Activated CD8-positive, alpha-beta T cell treated with anti-CD3 and anti-CD28 coated beads, Interleukin-2, amount 10 ng/mL, durations not matched to agents 7 days and 5 days (primary cell): ENCODE results near the gene SMARCA4. TPM values are rescaled to one million over a fixed set of nuclear protein-coding genes. Genes with fewer than 3 reads are reported as not detected.

Source experiments
- ATAC-seq: fragments of 150-1000 bp; cut with Tn5 transposase; one replicate; pipeline ENCODE4 v1.10.0; 2021; ENCODE audit warnings: moderate library complexity
- CTCF ChIA-PET: fragments of 350-600 bp; sonication (Branson Sonifier 250); formaldehyde crosslinking; loops from one replicate; lab custom pipeline; 2021; ENCODE audit warnings: antibody characterized with exemption; lab: Charles Lee
- POLR2A ChIA-PET: fragments of 350-600 bp; sonication (Branson Sonifier 250); formaldehyde crosslinking; loops from one replicate; lab custom pipeline; 2021; ENCODE audit warnings: antibody characterized with exemption; lab: Charles Lee
- DNase-seq: peaks from one replicate; pipeline ENCODE4 v3.0.0-alpha.2; 2020
- H3K27ac Mint-ChIP-seq: one replicate; pipeline ENCODE4 v1.8.0; 2021; ENCODE audit warnings: mild to moderate bottlenecking, mixed read lengths
- H3K27me3 Mint-ChIP-seq: one replicate; pipeline ENCODE4 v1.8.0; 2021; ENCODE audit warnings: low read depth, mixed read lengths
- H3K36me3 Mint-ChIP-seq: one replicate; pipeline ENCODE4 v1.8.0; 2021; ENCODE audit warnings: low read depth, mixed read lengths
- H3K4me1 Mint-ChIP-seq: one replicate; pipeline ENCODE4 v1.8.0; 2021; ENCODE audit warnings: low read depth, mixed read lengths
- H3K4me3 Mint-ChIP-seq: one replicate; pipeline ENCODE4 v1.8.0; 2021; ENCODE audit warnings: mild to moderate bottlenecking, mixed read lengths
- H3K9me3 Mint-ChIP-seq: one replicate; pipeline ENCODE4 v1.8.0; 2022; ENCODE audit warnings: mixed read lengths; ENCODE audit not compliant: insufficient read depth
- total RNA-seq, 2 experiments: library from RNA; stranded (reverse); gene quantifications; one replicate each; pipeline ENCODE4 v1.2.3, GENCODE V29; 2021

SMARCA4 gene
- total RNA-seq, 2 experiments from 2014 or later, result 108 to 115 TPM

GRCh38 chr19:10998666-10999065 is 37.8 kb downstream of the SMARCA4 start:
- POLR2A ChIA-PET, result no interaction called here
- no peak overlapping the region for H3K27ac Mint-ChIP-seq
- no peak for ATAC-seq

GRCh38 chr19:11005521-11005920 is 44.7 kb downstream of the SMARCA4 start:
- Mint-ChIP-seq H3K27me3 (no peaks in the 10 kb centered on the region), H3K4me3 (no peak overlapping the region), H3K9me3 (no peaks in the 10 kb centered on the region), H3K4me1 (no peaks in the 10 kb centered on the region), H3K36me3 (peaks cover 27% of the 10 kb centered on the region), H3K27ac (no peak overlapping the region)
- DNase-seq, result no peak
- ATAC-seq, result no peak
- ChIA-PET CTCF (interaction anchor here (2.2 kb wide), 1 partner anchor 30 kb away, joined by 5 read pairs; no protein-coding TSS in a partner anchor), POLR2A (no interaction called here)

More at GRCh38 chr19:10998666-10999065, 37.8 kb downstream of the SMARCA4 start:
- no peaks in the 10 kb centered on the region for H3K27me3 Mint-ChIP-seq
- DNase-seq, result no peak
- CTCF ChIA-PET, result interaction anchor here (1.4 to 1.6 kb wide), 3 partner anchors 18 to 62 kb away, joined by 3 to 5 read pairs (median 3); no protein-coding TSS in a partner anchor
- peaks cover 31% of the 10 kb centered on the region for H3K36me3 Mint-ChIP-seq
- no peaks in the 10 kb centered on the region for H3K9me3 Mint-ChIP-seq
- H3K4me1 Mint-ChIP-seq, result no peaks in the 10 kb centered on the region
- no peak overlapping the region for H3K4me3 Mint-ChIP-seq

- ChIA-PET POLR2A (no interaction called here), CTCF (no interaction called here)
- Mint-ChIP-seq H3K36me3 (peaks cover 31% of the 10 kb centered on the region), H3K27me3 (no peaks in the 10 kb centered on the region), H3K4me1 (no peaks in the 10 kb centered on the region), H3K9me3 (no peaks in the 10 kb centered on the region), H3K27ac (no peak overlapping the region), H3K4me3 (no peak overlapping the region)
- ATAC-seq (no peak), DNase-seq (no peak)
These were observed 46.6 kb downstream of the SMARCA4 start for GRCh38 chr19:11007385-11007784.

DNA sequence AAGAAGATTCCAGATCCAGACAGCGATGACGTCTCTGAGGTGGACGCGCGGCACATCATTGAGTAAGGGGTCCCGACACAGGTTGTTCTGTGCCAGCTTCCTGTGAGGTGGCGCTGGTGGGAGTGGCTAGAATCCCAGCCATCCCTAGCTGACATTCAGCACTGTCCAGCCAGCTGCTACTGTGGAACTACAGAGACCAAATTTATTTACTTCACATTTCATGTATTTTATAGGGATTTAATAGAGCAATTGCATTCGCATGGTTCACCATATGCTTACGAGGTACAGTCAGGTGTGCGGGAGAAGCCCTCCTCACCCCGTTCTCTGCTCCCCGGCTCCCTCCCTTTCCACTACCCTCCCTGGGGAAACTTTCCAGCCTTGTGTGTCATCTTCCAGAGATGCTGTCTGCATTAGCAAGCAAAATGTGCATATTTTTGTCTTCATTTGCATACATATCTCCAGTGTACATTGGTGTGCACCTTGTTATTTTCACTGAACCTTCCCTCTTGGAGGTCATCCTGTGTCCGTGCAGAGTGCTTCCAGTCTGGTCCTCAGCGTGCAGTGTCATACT is 47.2 kb downstream of the SMARCA4 start:
- H3K27ac Mint-ChIP-seq, result no peak overlapping the region
- POLR2A ChIA-PET, result no interaction called here

GRCh38 chr19:11010041-11010440 is 49.2 kb downstream of the SMARCA4 start:
- Mint-ChIP-seq H3K4me1 (no peaks in the 10 kb centered on the region), H3K9me3 (no peaks in the 10 kb centered on the region), H3K27me3 (no peaks in the 10 kb centered on the region), H3K36me3 (peaks cover 33% of the 10 kb centered on the region), H3K4me3 (no peak overlapping the region), H3K27ac (no peak overlapping the region)
- CTCF ChIA-PET, result interaction anchor here (1.3 to 1.7 kb wide), 3 partner anchors 26 to 146 kb away, joined by 3 to 5 read pairs (median 5); no protein-coding TSS in a partner anchor
- DNase-seq (no peak), ATAC-seq (no peak)
- POLR2A ChIA-PET, result no interaction called here

More for the DNA sequence above, 47.2 kb downstream of the SMARCA4 start:
- no peak for DNase-seq
- Mint-ChIP-seq H3K4me1 (no peaks in the 10 kb centered on the region), H3K4me3 (no peak overlapping the region), H3K9me3 (no peaks in the 10 kb centered on the region), H3K27me3 (no peaks in the 10 kb centered on the region), H3K36me3 (peaks cover 34% of the 10 kb centered on the region)
- CTCF ChIA-PET, result no interaction called here
- no peak for ATAC-seq

DNA sequence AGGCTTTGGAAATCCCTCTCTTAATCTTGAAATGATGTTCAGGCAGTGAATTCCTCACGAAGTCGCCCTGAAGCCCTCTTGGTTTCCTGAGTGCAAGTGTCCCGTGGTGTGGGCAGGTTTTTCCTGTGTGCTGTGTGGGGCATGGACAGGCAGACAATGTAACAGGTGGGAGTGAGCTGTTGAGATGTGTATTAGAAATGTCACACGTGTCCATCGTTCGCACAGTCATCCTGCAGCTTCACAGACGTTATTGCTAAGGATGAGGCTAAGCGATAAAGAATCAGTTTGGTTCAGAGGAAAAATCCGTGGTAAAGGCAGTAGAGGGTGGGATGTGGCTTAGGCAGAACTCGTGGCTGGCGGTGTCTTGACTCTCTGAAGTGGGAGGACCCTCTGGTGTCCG is 51.7 kb downstream of the SMARCA4 start:
- ChIA-PET CTCF (interaction anchor here (2.5 kb wide), 1 partner anchor 70 kb away, joined by 15 read pairs; no protein-coding TSS in a partner anchor), POLR2A (no interaction called here)
- ATAC-seq (no peak), DNase-seq (no peak)
- Mint-ChIP-seq H3K27ac (peak overlapping the region; percentile 37), H3K4me3 (no peak overlapping the region), H3K27me3 (no peaks in the 10 kb centered on the region), H3K4me1 (no peaks in the 10 kb centered on the region), H3K36me3 (peaks cover 42% of the 10 kb centered on the region), H3K9me3 (no peaks in the 10 kb centered on the region)

DNA sequence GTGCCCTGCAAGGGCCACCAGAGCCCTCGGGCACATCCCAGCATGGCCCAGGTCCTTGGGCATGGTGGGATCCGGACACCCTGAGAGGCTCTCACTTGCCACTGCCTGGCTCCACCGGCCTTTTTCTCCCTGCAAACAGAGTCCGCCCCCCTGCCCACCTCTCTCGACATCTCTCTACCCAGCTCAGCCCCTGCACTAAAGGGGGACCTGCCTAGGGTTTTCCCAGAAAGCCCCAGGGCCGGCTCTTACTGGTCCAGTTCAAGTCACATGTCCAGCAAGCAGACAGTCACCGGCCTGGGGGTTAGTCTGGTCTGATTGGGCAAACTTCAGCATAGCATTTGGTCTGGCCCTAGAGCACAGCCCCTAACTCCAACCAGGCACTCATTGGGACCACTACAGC is 52.9 kb downstream of the SMARCA4 start:
- H3K9me3 Mint-ChIP-seq, result no peaks in the 10 kb centered on the region
- CTCF ChIA-PET, result no interaction called here

GRCh38 chr19:11014403-11014911 is 53.6 kb downstream of the SMARCA4 start:
- DNase-seq (no peak), ATAC-seq (no peak)
- ChIA-PET POLR2A (no interaction called here), CTCF (no interaction called here)
- H3K4me3 Mint-ChIP-seq, result no peak overlapping the region
- no peak overlapping the region for H3K27ac Mint-ChIP-seq
- H3K27me3 Mint-ChIP-seq, result no peaks in the 10 kb centered on the region
- no peaks in the 10 kb centered on the region for H3K4me1 Mint-ChIP-seq
- peaks cover 35% of the 10 kb centered on the region for H3K36me3 Mint-ChIP-seq
- H3K9me3 Mint-ChIP-seq, result no peaks in the 10 kb centered on the region

More for the DNA sequence above, 52.9 kb downstream of the SMARCA4 start:
- Mint-ChIP-seq H3K4me3 (no peak overlapping the region), H3K27me3 (no peaks in the 10 kb centered on the region), H3K27ac (no peak overlapping the region), H3K36me3 (peaks cover 33% of the 10 kb centered on the region), H3K4me1 (no peaks in the 10 kb centered on the region)
- POLR2A ChIA-PET, result no interaction called here
- DNase-seq (no peak), ATAC-seq (no peak)

DNA sequence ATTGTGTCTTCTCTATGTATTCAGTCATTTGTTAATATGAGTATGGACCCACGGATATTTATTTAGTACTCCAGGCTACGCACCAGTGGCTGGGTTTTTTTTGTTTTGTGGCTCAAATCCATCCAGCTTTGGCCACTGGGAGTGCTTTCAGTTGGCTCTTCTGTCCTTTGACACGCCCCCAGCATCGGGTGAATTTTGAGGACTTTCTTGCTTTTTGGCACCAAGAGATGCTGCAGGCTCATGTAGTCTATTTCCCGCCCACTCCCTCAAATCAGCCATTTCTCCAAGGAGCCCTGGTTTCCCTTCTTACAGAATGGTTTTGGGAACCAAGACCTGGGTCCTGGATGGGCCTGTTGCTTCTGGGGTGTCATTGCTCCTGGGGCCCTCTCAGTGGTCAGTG is 55.8 kb downstream of the SMARCA4 start:
- Mint-ChIP-seq H3K4me1 (no peaks in the 10 kb centered on the region), H3K4me3 (no peak overlapping the region), H3K27ac (no peak overlapping the region), H3K9me3 (no peaks in the 10 kb centered on the region), H3K36me3 (peaks cover 44% of the 10 kb centered on the region), H3K27me3 (no peaks in the 10 kb centered on the region)
- ATAC-seq (no peak), DNase-seq (no peak)
- ChIA-PET CTCF (interaction anchor here (0.9 to 1.4 kb wide), 2 partner anchors 19 to 75 kb away, joined by 3 to 4 read pairs; no protein-coding TSS in a partner anchor), POLR2A (no interaction called here)

DNA sequence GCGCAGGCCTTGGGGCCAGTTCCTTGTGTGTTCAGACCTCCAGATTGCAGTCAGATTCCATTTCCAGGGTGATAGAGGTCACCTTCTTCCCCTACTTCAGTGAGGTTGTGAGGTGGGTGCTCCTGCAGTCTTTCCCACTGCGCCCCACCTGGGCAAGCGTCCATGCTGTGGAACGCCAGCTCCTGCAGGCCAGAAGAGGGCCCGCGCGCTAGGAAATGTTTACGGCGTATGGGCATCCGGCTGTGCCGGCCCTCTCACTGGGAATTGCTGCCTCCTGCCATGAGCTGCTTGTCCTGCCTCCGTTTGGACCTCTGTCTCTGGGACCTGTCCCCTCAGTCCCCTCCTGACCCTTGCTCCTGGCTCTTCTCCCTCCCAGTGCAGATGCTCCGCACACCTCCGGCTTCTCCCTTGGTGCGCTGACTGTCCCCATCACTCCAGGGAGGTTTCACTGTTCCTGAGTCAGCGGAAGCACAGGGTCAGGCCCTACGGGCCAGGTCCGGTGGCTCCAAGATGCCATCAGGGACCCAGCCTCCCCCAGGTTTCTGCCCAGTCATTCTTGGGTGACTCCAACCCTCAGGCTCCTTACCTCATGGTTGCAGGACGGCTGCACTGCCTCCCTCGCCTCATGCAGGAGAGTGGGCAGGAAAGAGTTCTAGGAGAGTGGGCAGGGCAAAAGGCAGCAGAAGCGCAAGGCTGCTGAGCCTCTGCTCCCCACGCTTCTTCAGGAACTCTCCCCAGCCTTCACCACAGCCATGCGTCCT is 56.6 kb downstream of the SMARCA4 start:
- H3K36me3 Mint-ChIP-seq, result peaks cover 47% of the 10 kb centered on the region
- POLR2A ChIA-PET, result no interaction called here
- CTCF ChIA-PET, result no interaction called here

GRCh38 chr19:11018179-11018578 is 57.3 kb downstream of the SMARCA4 start:
- ChIA-PET CTCF (no interaction called here), POLR2A (no interaction called here)
- Mint-ChIP-seq H3K27ac (no peak overlapping the region), H3K27me3 (no peaks in the 10 kb centered on the region), H3K36me3 (peaks cover 43% of the 10 kb centered on the region), H3K4me1 (peaks cover 5% of the 10 kb centered on the region), H3K9me3 (no peaks in the 10 kb centered on the region), H3K4me3 (no peak overlapping the region)
- ATAC-seq, result no peak
- no peak for DNase-seq

More for the DNA sequence above, 56.6 kb downstream of the SMARCA4 start:
- Mint-ChIP-seq H3K4me3 (no peak overlapping the region), H3K4me1 (no peaks in the 10 kb centered on the region), H3K9me3 (no peaks in the 10 kb centered on the region), H3K27ac (no peak overlapping the region), H3K27me3 (no peaks in the 10 kb centered on the region)
- no peak for DNase-seq
- no peak for ATAC-seq

DNA sequence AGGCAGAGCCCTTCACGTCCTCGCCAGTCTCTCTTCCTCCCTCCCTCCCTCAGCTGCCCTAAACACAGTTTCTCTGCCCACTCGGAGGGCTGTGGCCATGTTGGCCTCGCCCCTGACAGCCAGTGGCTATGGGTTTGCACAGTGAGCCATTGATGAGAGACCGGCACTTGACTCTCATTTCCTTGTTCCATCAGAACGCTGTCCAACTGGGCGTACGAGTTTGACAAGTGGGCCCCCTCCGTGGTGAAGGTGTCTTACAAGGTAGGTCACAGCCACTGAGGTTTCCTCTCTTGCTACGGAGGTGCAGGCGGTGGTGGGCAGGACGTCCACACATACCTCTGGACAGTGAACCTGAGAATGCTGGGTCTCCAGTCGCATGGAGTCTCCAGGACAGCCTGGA is 57.9 kb downstream of the SMARCA4 start:
- Mint-ChIP-seq H3K27me3 (no peaks in the 10 kb centered on the region), H3K9me3 (no peaks in the 10 kb centered on the region), H3K4me1 (peaks cover 11% of the 10 kb centered on the region), H3K27ac (peak overlapping the region; percentile 61), H3K4me3 (no peak overlapping the region), H3K36me3 (peaks cover 37% of the 10 kb centered on the region)
- DNase-seq, result no peak
- ChIA-PET CTCF (interaction anchor here (1.7 kb wide), 1 partner anchor 77 kb away, joined by 6 read pairs; no protein-coding TSS in a partner anchor), POLR2A (no interaction called here)
- ATAC-seq, result no peak
